KOPT-K1 (cell line): ENCODE results near the gene LMTK2.
"Not testable (repeated sequence)": the region's sequence is repeated elsewhere in the genome, so short reads cannot be mapped to it uniquely, and the experiment has no call there.

Experiments
- H3K27ac ChIP-seq: fragments of 200-600 bp; sonication (generic); 2 replicates; pipeline ENCODE4 v1.5.1; 2016; ENCODE audit warnings: antibody characterized with exemption, mild to moderate bottlenecking, low read depth, low read length; ENCODE audit not compliant: poor library complexity, severe bottlenecking
- H3K36me3 ChIP-seq: fragments of 200-600 bp; sonication (generic); 2 replicates; pipeline ENCODE4 v1.5.1; 2017; ENCODE audit warnings: antibody characterized with exemption, mild to moderate bottlenecking, low read length, moderate library complexity; ENCODE audit not compliant: insufficient read depth
- H3K9me3 ChIP-seq: fragments of 200-600 bp; sonication (generic); 2 replicates; pipeline ENCODE4 v1.5.1; 2017; ENCODE audit warnings: antibody characterized with exemption, low read length, mild to moderate bottlenecking; ENCODE audit not compliant: insufficient read depth, poor library complexity, severe bottlenecking

Gene LMTK2

GRCh38 chr7:98219382-98219781 is 112.7 kb downstream of the LMTK2 start:
- not testable (repeated sequence) for H3K9me3 ChIP-seq, H3K27ac ChIP-seq
- H3K36me3 ChIP-seq = peaks cover 16% of the 10 kb centered on the region; the same call in 1 of the 2 replicates

- H3K36me3 ChIP-seq = peaks cover 14% of the 10 kb centered on the region; the same call in 1 of the 2 replicates
- no peaks in the 10 kb centered on the region for H3K9me3 ChIP-seq
- H3K27ac ChIP-seq = no peak overlapping the region
Observed at GRCh38 chr7:98221611-98222532, 115.2 kb downstream of the LMTK2 start.

GRCh38 chr7:98222533-98223195 is 116.0 kb downstream of the LMTK2 start:
- Histone ChIP-seq H3K36me3 (peaks cover 7% of the 10 kb centered on the region; the same call in 1 of the 2 replicates), H3K9me3 (no peaks in the 10 kb centered on the region), H3K27ac (no peak overlapping the region)

- Histone ChIP-seq H3K9me3 (no peaks in the 10 kb centered on the region), H3K27ac (no peak overlapping the region), H3K36me3 (peaks cover 7% of the 10 kb centered on the region; the same call in 1 of the 2 replicates)
Observed at GRCh38 chr7:98223351-98223897, 116.8 kb downstream of the LMTK2 start.

GRCh38 chr7:98223898-98224700 is 117.4 kb downstream of the LMTK2 start:
- peaks cover 7% of the 10 kb centered on the region; the same call in 1 of the 2 replicates for H3K36me3 ChIP-seq
- H3K9me3 ChIP-seq = no peaks in the 10 kb centered on the region
- no peak overlapping the region for H3K27ac ChIP-seq

GRCh38 chr7:98224701-98225181 is 118.1 kb downstream of the LMTK2 start:
- Histone ChIP-seq H3K36me3 (peaks cover 7% of the 10 kb centered on the region; the same call in 1 of the 2 replicates), H3K9me3 (no peaks in the 10 kb centered on the region), H3K27ac (no peak overlapping the region)

- Histone ChIP-seq H3K9me3 (no peaks in the 10 kb centered on the region), H3K27ac (no peak overlapping the region), H3K36me3 (peaks cover 7% of the 10 kb centered on the region; the same call in 1 of the 2 replicates)
Observed at GRCh38 chr7:98225913-98226614, 119.4 kb downstream of the LMTK2 start.

GRCh38 chr7:98227939-98228338 is 121.3 kb downstream of the LMTK2 start:
- no peaks in the 10 kb centered on the region for H3K9me3 ChIP-seq
- H3K36me3 ChIP-seq = no peaks in the 10 kb centered on the region; the same call in 1 of the 2 replicates
- no peak overlapping the region for H3K27ac ChIP-seq

GRCh38 chr7:98228801-98229200 is 122.1 kb downstream of the LMTK2 start:
- H3K9me3 ChIP-seq = no peaks in the 10 kb centered on the region
- peaks cover 3% of the 10 kb centered on the region; the same call in 1 of the 2 replicates for H3K36me3 ChIP-seq
- H3K27ac ChIP-seq = no peak overlapping the region

GRCh38 chr7:98229441-98229840 is 122.8 kb downstream of the LMTK2 start:
- Histone ChIP-seq H3K36me3 (peaks cover 3% of the 10 kb centered on the region; the same call in 1 of the 2 replicates), H3K9me3 (no peaks in the 10 kb centered on the region), H3K27ac (no peak overlapping the region)

- Histone ChIP-seq H3K27ac (no peak overlapping the region), H3K9me3 (no peaks in the 10 kb centered on the region), H3K36me3 (peaks cover 3% of the 10 kb centered on the region; the same call in 1 of the 2 replicates)
Observed at GRCh38 chr7:98229991-98230745, 123.5 kb downstream of the LMTK2 start.

GRCh38 chr7:98230746-98231471 is 124.2 kb downstream of the LMTK2 start:
- peaks cover 3% of the 10 kb centered on the region; the same call in 1 of the 2 replicates for H3K36me3 ChIP-seq
- no peaks in the 10 kb centered on the region for H3K9me3 ChIP-seq

More at GRCh38 chr7:98230746-98231471, 124.2 kb downstream of the LMTK2 start:
- H3K27ac ChIP-seq = no peak overlapping the region
